HG02943 (cell line): ENCODE results near the gene UBTD1.

ENCODE experiments used
- ATAC-seq: cut with Tn5 transposase; IDR thresholded peaks from one replicate; pipeline ENCODE4 v1.9.1; 2021; ENCODE audit warnings: mild to moderate bottlenecking, low read depth, moderate library complexity; ENCODE audit not compliant: unreplicated experiment

The UBTD1 gene

DNA sequence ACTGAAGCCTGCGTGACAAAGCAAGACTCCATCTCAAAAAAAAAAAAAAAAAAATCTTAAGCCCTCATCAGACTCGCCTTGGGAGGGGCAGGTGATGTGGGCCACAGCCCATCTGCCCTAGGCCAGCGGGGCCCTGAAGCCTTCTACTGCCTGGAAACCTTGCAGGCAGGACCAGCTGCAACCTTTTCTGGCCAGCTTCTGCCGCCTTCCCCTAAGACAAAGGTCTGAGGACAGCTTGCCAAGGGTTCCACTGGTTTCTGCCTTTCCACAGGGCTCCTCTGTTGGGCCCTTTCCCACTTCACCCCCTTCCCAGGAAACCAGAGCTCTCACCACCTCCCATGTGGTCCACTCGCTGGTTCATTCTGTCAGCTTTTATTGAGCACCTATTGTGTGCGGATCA lies 35.2 kb downstream of the UBTD1 start:
- ATAC-seq = no peak

DNA sequence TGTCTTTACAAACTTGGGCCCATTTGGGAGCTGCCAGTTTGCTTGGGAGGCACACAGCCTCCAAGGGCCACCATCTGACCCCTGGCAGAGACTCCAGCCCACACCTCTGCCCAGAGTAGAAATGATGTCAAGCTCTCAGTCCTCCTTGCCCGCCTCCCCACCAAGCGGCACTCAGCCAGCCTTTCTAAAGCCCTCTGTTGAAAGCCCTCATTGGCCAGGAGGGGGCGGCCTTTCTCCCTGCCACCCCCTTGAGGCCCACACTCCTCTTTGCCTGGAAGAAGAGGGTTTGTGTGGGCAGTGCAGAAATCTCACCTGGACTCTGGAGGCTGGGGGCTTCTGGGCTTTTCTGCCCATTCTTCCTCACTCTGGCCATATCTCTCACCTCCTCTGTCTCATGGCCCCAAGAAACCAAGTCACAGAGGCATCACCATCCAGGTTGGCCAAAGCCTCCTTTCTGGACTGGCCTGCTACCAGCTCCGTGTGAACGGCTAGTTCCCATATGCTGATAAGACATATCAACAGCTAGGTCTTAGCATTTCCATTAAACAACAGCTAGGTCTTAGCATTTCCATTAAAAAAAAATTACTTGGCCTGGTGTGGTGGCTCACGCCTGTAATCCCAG lies 36.1 kb downstream of the UBTD1 start:
- ATAC-seq = no peak

DNA sequence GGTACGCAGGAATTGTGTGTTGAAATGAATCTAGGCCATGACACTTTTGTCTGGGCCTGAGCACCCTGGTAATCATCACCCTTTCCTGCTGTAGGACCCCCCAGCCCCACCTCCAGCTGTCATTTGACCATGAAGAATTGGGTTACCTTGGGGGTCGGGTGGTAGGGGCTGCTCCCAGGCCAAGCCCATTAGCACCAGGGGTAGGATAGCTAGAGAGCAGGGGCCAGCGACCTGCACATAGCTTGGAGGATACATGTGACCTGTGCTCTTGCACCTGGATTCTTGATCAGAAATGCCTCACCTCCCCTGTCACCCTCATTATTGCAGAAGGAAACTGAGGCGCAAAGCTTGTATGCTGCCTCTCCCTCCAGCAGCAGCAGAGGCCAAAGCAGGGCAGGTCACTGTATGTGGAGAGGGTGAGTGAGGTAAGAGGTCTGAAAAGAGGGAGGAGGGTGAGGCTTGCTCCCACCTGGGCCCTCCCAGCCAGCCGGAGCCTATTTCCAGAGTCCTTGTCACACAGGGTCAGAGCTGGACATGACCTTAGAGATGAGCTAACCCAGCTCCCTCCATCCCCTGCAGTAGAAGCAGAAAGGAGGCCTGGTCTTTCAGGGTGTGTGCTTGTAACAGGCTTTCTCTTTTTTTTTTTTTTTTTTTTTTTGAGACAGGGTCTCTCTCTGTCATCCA lies 38.6 kb downstream of the UBTD1 start:
- ATAC-seq = no peak

DNA sequence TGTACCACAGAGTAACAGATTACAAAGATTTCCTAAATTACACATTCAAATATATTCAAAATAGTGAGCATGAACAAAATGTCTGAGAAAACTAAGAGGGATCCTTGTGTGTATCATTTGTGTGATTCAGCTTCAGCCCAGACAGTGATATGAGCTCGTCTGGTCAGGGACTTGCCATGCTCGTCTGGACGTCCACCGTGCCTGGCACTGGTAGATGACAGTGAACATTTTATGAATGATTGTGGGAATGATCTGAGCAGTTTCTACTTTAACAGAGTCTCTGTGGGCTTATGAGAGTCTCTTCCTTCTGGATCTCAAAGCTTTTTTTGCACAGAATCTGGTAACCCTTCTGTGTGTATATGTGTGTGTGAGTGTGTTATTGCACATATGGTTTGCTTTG lies 39.7 kb downstream of the UBTD1 start:
- no peak for ATAC-seq

DNA sequence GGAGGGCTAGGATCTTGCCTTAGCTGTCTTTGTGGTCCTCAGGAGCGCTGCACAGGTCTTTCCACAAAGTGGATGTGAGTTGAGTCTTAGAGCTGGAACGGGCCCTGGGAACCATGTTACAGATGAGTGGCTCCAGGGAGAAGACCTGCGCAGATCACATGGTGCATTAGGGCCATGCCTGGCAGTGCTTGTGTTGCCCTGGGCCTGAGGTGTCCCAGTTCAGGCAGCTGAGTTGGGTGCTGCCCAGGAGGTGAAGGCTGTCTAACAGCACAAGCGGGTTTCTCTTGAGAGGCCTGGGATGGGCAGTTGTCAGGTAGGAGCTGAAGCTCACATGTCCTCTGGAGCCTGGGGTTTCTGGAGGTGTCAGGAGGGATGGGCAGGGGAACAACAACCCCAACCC lies 40.1 kb downstream of the UBTD1 start:
- no peak for ATAC-seq

DNA sequence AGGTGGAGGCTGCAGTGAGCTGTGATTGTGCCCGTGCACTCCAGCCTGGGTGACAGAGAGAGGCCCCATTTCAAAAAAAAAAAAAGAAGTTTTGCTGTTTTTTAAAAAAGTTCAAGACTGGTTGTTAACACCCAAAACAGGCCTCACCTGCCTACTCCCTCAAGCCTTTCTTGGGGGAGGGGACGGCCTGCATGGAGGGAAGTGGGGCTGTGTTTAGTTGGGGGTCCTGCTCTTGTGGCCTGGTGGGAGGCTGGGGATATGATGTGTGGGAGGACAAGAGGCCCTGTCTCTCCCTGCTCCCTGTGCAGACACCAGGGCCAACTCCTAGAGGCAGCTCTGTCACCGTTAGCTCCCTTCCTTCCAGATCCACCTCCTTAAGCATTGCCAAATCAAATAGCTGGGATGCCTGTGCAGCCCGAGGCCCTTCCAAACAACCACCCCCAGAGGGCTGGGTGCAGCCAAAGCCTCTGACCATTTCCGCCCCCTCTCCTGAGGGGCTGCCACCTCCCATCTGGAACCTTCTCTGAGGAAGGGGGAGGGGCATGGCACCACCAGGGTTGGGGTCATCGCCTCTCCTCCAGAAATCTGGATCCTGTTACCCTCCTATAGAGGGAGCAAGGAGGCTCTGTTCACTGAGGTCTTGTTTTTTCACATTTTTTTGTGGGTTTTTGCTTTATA lies 40.9 kb downstream of the UBTD1 start:
- ATAC-seq = no peak

DNA sequence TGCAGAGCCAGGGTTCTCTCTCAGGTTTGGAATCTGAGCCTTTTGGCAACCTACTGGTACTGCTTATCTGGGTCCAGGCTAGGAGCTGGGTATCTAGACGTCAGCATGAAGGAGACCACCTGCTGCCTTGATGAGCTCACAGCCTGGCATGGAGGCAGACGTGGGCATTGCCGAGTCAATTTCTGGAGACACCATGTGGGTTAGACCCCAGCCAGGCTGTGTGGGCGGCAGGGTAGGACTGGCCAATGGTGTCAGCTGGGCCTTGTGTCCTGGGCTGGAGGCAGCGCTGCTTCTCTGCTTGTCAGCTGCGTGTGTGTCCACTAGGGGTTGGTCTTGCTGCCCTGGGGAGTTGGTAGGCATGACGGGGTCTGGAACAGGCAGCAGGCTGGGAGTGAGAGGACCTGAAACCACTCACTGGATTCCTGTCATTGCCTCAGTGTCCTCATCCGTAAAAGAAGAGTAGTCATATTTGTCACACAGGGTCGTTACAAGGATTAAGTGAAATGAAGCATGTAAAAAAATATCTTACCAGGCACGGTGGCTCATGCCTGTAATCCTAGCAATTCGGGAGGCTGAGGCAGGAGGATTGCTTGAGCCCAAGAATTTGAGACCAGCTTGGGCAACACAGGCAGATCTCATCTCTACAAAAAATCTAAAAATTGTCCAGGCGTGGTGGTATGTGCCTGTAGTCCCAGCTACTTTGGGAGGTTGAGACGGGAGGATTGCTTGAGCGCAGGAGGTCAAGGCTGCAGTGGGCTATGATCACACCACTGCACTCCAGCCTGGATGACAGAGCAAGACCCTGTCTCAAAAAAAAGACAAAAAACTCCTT lies 42.2 kb downstream of the UBTD1 start:
- ATAC-seq = no peak

DNA sequence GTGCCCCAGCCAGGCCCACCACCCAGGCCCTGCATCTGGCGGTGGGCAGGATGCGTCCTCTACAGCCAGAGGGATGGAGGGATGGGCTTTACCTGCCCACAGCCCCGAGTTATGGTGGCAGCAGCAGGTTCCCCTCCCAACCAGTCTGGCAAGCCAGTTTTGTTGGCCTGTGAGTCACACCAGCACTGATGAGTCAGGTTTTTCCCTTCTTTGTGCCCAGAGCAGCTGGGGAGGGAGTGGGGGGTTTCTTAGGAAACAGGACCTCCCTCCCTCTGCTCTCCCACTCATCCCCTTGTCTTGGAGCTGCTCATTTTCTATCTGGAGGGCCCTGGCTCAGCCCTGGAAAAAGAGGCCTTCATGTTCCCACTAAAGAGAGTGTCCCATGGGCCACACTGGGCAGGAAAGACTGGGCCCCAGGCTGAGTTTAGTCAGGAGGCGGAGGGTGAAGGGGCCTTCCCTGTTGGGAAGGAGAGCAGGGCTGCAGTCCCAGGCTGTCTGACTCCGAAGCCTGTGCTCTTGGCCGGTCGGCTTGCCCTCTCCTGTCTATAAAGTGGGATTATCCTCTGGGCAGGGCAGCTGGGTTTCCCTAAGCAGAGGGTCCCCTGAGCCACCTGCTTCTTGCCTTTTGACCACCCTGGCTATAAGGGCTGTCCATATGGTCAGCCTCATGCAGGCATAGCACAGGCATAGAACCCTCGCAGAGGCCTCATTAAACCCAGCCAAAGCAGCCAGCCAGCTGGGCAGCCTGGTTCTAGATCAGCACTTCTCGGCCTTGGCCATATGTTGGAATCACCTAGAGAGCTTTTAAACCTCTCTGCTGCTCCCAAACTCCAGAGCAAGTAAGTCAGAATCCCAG lies 43.7 kb downstream of the UBTD1 start:
- no peak for ATAC-seq

DNA sequence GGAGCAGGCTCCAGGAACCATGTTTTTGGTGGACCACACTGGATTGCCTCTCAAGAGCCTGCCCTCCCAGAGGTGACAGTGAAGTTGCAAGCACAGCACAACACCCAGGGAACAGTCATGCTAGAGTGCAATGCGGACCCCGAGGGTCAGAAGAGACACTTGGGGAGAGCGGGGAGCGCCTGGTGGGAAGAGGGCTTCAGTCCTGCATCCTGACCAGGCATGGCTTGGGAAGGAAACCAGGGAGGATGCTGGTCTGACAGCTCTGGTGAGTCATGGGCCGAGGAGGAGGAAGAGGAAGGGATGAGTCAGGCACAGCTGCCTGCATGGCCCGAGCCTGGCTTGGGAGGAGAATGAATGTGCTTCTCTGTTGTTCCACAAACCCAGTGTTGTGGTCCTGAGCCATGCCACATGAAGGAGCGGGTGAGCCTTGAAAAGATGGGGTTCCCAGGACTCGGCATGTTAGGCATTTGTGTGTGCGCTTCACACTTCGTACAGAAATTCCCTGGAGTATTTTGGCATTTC lies 44.4 kb downstream of the UBTD1 start:
- ATAC-seq = no peak

DNA sequence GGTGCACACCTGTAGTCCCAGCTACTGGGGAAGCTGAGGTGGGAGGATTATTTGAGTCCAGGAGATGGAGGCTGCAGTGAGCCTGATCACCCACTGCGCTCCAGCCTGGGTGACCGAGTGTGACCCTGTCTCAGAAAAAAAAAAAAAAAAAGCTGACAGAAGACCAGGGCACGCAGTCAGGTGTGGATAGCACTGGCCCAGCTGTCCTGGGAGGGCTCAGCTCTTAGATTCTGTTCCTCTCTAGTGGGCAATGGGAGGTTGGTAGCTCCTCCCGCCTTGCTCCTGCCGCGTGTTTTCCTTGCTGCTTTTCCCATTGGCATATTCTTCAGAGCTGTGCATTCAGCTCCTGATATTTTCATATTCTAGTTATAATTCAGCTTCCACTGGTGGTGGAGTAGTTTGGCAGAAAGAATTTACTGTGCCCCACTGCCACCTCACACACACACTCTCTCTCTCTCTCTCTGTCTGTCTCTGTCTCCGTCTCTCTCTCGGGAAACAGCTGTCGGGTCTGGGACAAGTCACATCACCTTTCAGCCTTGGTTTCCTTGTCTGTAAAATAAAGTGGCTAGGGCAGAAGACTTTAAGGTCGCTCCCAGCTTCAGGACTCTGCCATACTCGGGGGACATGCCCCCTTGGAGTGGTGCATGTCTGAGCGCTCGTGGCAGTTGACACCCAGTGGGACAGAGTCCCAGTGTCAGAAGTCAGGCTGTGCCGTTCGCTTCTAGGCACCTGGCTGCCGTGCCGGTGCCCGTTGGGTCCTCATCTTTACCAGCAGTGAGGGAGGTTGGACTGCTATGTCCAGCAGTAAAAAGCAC lies 47.9 kb downstream of the UBTD1 start:
- no peak for ATAC-seq

DNA sequence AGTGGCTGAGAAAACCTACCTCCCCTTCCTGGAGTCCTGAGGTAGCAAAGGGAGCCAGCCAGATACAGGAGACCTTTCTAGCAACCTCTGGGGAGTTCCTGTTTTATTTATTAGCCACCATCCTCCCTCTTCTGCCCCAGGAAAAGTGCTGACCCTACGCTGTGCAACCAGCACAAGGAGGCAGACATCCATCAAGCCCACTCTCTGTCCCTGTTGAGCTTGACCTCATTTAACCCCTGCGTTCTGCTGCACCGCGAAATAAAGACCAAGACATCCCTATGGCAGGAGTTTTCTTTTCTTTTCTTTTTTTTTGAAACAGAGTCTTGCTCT lies 48.5 kb downstream of the UBTD1 start:
- ATAC-seq = no peak

DNA sequence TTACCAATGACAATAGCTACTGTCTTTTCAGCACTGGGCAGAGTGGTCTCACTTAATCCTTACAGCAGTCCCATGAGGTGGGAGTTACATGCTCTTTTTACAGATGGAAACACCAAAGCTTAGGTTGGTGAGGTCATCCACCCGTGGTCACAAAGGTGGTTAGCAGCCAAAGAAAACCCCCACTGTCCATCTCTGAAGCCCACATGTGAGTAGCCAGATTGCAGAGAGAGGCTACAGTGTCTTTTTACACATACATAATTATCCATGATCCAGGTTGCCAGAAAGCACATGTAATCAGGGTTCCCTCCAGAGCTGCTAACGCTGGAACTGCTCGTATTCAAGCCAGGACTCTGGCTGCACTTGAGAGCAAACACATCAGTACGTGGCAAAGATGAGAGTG lies 49.2 kb downstream of the UBTD1 start:
- no peak for ATAC-seq

DNA sequence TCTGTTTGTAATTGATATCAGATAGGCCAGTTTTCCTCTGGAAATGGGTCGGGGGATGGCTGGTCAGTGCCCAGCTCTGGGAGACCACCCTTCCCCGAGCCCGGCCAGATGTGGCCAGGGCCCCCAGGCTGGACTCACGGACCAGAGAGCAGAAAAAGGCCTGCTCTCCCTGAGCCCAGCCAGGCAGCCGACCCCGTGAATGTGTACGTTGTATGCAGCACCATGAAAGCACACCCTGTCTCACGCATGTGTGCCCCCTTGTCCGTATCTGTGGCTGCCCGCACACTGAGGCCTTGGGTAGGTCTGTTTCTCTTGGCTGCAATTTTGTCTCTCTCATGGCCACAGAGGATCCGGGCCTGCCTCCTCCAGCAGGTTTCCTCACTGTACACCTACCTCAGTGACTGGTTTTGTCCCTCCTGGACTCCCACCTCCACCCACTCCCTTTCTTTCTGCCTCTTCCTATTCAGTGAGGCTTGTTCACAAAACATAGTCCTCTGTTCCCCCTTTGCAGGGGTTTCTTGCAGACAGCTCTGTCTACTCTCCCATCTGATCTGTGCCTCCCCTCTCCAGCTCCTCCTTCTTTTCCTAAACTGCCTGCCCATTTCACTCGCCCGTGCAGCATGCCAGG lies 50.2 kb downstream of the UBTD1 start:
- ATAC-seq = no peak

DNA sequence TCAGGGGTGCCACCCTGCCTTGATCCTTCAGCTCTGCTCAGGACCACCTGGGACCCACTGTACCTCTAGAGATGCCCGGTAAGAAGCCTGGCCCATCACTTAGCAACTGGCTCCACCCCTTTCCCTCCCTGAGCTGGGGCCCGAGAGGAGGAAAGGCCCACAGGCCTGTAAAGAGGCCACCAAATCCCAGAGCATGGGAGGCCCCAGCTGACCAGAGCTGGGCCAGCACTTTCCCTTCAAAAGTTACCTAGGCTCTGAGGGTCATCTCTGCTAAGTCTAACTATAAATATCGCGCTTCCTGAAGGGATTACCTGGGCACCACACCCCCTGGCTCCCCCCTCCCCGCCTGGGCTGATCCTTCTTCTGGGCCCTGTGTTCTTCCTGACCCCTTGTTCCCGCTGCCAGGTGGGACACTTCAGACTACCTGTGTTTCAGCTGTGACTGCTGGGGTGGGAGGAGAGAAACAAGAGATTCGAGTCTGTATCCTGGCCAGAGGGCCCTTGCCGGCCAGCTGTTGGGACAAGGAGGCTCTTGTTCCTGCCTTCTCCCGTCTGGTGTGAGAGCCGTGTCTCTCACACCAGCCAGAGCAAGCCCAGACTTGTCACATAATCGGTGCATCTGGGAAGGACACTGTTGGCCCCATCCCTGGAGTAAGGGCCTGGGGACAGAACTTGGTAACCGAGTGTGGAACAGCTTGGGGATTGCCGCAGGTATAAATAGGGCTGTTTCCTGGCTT lies 51.0 kb downstream of the UBTD1 start:
- ATAC-seq = no peak

DNA sequence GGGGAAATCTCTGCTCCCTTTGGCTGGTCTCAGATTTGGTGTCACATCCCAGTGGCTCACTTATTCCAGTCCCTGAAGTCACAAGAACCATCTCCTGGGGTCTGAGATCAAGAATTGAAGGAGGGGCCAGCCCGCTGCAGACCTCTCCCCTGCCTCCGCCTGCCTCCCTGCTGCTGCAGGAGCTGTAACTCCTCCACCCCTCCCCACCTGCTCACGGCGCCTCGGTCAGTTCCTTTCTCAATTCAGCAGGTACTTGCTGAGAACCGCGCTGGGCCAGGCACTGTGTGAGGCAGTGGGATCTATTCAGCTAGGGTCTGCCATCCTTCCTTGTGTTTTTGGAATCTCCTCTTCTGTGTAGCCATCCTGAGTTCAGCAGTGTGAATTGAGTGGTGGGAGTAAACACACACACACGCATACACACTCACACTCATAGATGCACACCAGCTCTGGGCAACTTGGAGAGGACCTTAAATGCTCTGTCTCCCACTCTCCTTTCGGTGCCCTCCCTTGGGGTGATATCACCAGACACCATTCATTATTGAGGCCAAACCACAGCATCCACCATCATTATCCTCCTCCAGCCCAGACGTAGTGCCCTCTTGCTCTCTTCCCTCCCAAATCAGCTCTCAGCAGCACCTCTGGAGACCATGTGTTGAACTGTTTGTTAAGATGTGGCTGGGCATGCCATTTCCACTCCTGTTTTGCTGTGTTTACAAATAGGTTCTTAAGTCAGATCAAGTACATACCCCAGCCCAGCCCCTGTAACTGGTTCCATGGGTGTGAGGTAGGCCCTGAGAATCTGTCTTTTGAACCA lies 51.8 kb downstream of the UBTD1 start:
- ATAC-seq = no peak

DNA sequence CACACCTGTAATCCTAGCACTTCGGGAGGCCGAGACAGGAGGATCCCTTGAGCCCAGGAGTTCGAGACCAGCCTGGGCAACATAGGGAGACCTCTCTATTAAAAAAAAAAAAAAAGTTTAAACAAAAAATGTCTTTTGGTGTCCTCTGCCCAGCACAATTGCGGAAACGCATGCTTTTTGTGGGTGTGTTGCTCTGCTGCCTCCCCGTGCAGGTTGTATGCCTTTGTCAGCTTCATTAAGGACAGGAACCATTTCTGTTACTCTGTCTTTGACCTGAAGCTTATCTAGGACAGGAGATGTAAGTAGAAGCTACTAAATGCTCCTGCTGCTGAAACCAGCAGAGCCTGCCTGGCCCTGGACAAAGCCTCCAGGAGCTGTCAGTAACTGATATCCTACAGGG lies 52.5 kb downstream of the UBTD1 start:
- no peak for ATAC-seq

DNA sequence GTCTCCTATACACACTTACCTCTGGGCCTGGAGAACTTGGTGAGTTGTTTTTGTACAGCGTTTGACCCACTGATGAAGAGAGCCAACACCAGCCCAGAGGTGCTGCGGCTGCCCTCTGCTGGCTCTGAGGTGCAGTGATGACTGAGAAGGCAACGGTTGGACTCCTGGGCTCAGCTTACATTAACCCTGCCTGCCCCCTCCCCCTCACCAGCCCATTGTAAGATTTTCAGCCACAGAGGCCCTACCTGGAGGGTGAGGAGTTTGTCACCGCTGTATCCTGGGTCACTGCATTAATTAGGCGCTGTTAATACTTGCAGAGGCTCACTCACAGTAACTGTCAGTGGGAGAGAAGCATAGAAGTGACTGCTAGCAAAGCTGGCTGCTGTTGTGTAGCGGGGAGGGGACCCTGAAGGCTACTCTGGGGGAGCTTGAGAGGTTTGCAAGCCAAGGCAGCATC lies 54.9 kb downstream of the UBTD1 start:
- ATAC-seq = no peak
